Left ventricle myocardium inferior (tissue), 1 donor: ENCODE data around the gene TACSTD2. TPM values are rescaled to one million over a fixed set of nuclear protein-coding genes. Genes with fewer than 3 reads are reported as not detected.
"Not testable (repeated sequence)": the region's sequence is repeated elsewhere in the genome, so short reads cannot be mapped to it uniquely, and the experiment has no call there.

Source experiments
- DNase-seq: peaks from one replicate; pipeline ENCODE4 v3.0.0-alpha.2; 2020
- H3K27ac ChIP-seq: fragments of 200-600 bp; replicated peaks from 2 replicates; pipeline ENCODE4 v1.8.0; 2021
- H3K27me3 ChIP-seq: fragments of 200-600 bp; 2 replicates; pipeline ENCODE4 v1.8.0; 2021; ENCODE audit warnings: low read depth
- H3K36me3 ChIP-seq: fragments of 200-600 bp; 2 replicates; pipeline ENCODE4 v1.8.0; 2021
- H3K4me1 ChIP-seq: fragments of 200-600 bp; 2 replicates; pipeline ENCODE4 v1.8.0; 2021
- H3K4me3 ChIP-seq: fragments of 200-600 bp; 2 replicates; pipeline ENCODE4 v1.8.0; 2021; ENCODE audit warnings: mild to moderate bottlenecking, moderate library complexity
- H3K9me3 ChIP-seq: fragments of 200-600 bp; replicated peaks from 2 replicates; pipeline ENCODE4 v1.8.0; 2021
- intact Hi-C: fragments of 100-400 bp; cut with micrococcal nuclease; formaldehyde crosslinking; loops from one replicate; pipeline ENCODE4 v1.11.0; 2022
- total RNA-seq: library from RNA; stranded (reverse); fragmentation: NEBNext Ultra II Directional; extraction: Animal tissue kit (Norgen Biotek cat#: 25700); gene quantifications from one replicate; pipeline ENCODE4 v1.2.1, GENCODE V29; 2021
- TF ChIP-seq, protein P1 (sequence below): fragments of 200-600 bp; IDR thresholded peaks from 2 replicates; pipeline ENCODE4 v1.8.0; 2021; ENCODE audit warnings: antibody characterized with exemption, mild to moderate bottlenecking, borderline replicate concordance
- donor health status: DM: no; HTN: yes; CAD: no; lungs with severe emphysema.

Gene TACSTD2
- total RNA-seq, 1 donor from 2014 or later, result 0.16 TPM

GRCh38 chr1:58608945-58609344 lies 31.9 kb upstream of the TACSTD2 start:
- TF ChIP-seq, protein P1, sequence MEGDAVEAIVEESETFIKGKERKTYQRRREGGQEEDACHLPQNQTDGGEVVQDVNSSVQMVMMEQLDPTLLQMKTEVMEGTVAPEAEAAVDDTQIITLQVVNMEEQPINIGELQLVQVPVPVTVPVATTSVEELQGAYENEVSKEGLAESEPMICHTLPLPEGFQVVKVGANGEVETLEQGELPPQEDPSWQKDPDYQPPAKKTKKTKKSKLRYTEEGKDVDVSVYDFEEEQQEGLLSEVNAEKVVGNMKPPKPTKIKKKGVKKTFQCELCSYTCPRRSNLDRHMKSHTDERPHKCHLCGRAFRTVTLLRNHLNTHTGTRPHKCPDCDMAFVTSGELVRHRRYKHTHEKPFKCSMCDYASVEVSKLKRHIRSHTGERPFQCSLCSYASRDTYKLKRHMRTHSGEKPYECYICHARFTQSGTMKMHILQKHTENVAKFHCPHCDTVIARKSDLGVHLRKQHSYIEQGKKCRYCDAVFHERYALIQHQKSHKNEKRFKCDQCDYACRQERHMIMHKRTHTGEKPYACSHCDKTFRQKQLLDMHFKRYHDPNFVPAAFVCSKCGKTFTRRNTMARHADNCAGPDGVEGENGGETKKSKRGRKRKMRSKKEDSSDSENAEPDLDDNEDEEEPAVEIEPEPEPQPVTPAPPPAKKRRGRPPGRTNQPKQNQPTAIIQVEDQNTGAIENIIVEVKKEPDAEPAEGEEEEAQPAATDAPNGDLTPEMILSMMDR, result no peak
- no peak for DNase-seq

GRCh38 chr1:58608297-58608696 lies 31.2 kb upstream of the TACSTD2 start:
- Histone ChIP-seq H3K27ac (no peak overlapping the region), H3K4me1 (no peaks in the 10 kb centered on the region), H3K9me3 (peaks cover 30% of the 10 kb centered on the region), H3K4me3 (no peak overlapping the region), H3K36me3 (no peaks in the 10 kb centered on the region), H3K27me3 (peaks cover 11% of the 10 kb centered on the region)
- intact Hi-C loops, result no loop called here
- no peak for DNase-seq
- TF ChIP-seq, protein P1, result no peak

More at GRCh38 chr1:58608945-58609344, 31.9 kb upstream of the TACSTD2 start:
- intact Hi-C loops, result no loop called here
- Histone ChIP-seq H3K4me3 (no peak overlapping the region), H3K4me1 (no peaks in the 10 kb centered on the region), H3K9me3 (peaks cover 26% of the 10 kb centered on the region), H3K27ac (no peak overlapping the region), H3K36me3 (no peaks in the 10 kb centered on the region), H3K27me3 (peaks cover 11% of the 10 kb centered on the region)

- TF ChIP-seq, protein P1, result no peak
- H3K27me3 ChIP-seq, result peaks cover 11% of the 10 kb centered on the region
- no peak overlapping the region for H3K4me3 ChIP-seq
- no peak for DNase-seq
- no peaks in the 10 kb centered on the region for H3K36me3 ChIP-seq
- no peak overlapping the region for H3K27ac ChIP-seq
- intact Hi-C loops, result no loop called here
- peaks cover 26% of the 10 kb centered on the region for H3K9me3 ChIP-seq
- H3K4me1 ChIP-seq, result no peaks in the 10 kb centered on the region
Observed at GRCh38 chr1:58607391-58607790, 30.3 kb upstream of the TACSTD2 start.

DNA sequence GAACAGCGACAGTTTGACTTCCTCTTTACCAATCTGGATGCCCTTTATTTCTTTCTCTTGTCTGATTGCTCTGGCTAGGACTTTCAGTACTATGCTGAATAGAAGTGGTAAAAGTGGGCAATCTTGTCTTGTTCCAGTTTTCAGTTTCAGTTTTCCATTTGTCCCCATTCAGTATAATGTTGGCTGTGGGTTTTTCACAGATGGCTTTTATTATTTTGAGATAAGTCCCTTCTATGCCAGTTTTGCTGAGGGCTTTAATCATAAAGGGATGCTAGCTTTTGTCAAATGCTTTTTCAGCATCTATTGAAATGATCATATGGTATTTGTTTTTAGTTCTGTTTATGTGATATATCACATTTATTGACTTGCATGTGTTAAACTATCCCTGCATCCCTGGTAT lies 24.9 kb upstream of the TACSTD2 start:
- intact Hi-C loops, H3K27ac ChIP-seq, DNase-seq, H3K27me3 ChIP-seq, H3K4me3 ChIP-seq, H3K36me3 ChIP-seq, H3K4me1 ChIP-seq: not testable (repeated sequence)
- H3K9me3 ChIP-seq, result peaks cover 22% of the 10 kb centered on the region

DNA sequence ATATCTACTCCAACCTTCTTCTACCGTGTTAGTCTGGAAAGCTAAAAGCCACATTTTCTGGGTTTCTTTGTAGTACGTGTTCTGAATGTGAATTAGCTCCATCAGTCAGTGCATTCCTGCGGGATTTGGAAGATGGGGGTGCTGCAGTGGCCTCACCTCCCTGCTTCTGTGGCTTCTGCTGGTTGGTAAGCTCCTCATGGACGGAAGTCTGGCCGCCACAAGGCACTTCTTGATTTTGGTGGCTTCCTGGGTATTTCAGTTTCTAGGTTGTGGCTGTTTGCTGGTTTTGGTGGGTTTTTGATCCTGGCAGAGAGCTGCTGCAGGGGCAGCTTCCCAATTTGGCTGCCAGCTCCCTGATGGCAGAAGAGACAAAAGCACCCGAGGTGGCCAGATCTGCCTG lies 20.9 kb upstream of the TACSTD2 start:
- H3K27me3 ChIP-seq, result no peaks in the 10 kb centered on the region
- TF ChIP-seq, protein P1, result no peak
- H3K36me3 ChIP-seq, result no peaks in the 10 kb centered on the region
- peaks cover 9% of the 10 kb centered on the region for H3K4me1 ChIP-seq
- H3K27ac ChIP-seq, result no peak overlapping the region
- H3K9me3 ChIP-seq, result no peaks in the 10 kb centered on the region
- DNase-seq, result no peak
- H3K4me3 ChIP-seq, result no peak overlapping the region
- intact Hi-C loops, result no loop called here

GRCh38 chr1:58597076-58597475 lies 20.0 kb upstream of the TACSTD2 start:
- H3K27ac ChIP-seq, result no peak overlapping the region
- no peak overlapping the region for H3K4me3 ChIP-seq
- H3K9me3 ChIP-seq, result no peaks in the 10 kb centered on the region
- intact Hi-C loops, result no loop called here
- H3K4me1 ChIP-seq, result peaks cover 18% of the 10 kb centered on the region
- DNase-seq, result no peak
- H3K36me3 ChIP-seq, result no peaks in the 10 kb centered on the region
- TF ChIP-seq, protein P1, result no peak
- no peaks in the 10 kb centered on the region for H3K27me3 ChIP-seq
